GM19035 (cell line): ENCODE data around the gene NSRP1.
"Not testable (repeated sequence)": the region's sequence is repeated elsewhere in the genome, so short reads cannot be mapped to it uniquely, and the experiment has no call there.

Experiments used
- ATAC-seq: cut with Tn5 transposase; IDR thresholded peaks from one replicate; pipeline ENCODE4 v1.9.1; 2021; ENCODE audit not compliant: unreplicated experiment

The NSRP1 gene

DNA sequence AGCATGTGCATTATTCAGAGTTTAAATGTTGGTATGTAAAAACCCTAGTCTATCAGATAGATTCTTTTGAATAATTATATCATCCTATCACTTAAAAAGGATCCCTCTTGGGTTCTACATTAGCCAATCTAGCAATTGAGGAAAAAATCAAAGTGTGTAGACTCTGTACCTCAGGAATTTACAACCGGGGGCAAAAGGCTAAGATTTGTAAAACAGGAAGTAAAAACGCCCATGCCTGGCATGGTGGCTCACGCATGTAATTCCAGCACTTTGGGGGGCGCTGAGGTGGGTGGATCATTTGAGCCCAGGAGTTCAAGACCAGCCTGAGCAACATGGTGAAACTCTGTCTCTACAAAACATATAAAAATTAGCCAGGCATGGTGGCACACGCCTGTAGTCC lies 60.2 kb downstream of the NSRP1 start:
- ATAC-seq = no peak

DNA sequence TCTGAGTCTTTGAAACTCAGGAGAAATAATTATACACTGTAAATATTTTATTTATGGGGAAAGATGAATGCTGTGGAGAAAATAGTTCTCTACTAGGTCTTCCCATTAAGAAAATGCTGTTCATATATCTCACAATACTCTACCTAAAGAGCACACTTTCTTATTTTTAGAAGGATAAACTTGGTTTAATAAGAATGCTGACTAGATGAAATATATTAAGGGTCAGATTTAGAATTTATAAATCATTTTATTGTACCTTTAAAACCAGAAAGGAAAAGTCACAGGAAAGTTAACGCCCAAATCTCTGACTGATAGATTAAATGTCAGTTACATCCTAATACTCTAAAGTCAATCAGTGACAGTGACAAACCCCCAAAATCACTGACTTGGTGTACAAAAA lies 70.1 kb downstream of the NSRP1 start:
- ATAC-seq = no peak

DNA sequence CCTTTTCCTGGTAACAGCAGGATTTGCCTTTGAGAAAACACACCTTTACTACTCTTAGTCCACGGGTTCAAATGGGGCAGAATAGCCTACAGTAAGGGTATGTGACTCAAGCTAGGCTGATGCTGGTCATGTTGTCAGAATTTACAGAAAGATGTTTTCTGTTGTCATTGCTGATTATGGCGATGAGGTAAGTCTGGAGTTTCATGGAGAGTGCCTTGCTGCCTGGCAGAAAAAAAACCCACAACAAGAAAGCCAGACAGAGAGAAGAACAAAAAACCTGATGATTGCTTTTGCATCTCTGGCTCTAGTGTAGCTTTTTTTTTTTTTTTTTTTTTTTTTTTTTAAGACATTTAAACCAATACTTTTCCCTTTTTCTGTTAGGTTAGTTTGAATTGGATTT lies 71.0 kb downstream of the NSRP1 start:
- ATAC-seq = no peak

DNA sequence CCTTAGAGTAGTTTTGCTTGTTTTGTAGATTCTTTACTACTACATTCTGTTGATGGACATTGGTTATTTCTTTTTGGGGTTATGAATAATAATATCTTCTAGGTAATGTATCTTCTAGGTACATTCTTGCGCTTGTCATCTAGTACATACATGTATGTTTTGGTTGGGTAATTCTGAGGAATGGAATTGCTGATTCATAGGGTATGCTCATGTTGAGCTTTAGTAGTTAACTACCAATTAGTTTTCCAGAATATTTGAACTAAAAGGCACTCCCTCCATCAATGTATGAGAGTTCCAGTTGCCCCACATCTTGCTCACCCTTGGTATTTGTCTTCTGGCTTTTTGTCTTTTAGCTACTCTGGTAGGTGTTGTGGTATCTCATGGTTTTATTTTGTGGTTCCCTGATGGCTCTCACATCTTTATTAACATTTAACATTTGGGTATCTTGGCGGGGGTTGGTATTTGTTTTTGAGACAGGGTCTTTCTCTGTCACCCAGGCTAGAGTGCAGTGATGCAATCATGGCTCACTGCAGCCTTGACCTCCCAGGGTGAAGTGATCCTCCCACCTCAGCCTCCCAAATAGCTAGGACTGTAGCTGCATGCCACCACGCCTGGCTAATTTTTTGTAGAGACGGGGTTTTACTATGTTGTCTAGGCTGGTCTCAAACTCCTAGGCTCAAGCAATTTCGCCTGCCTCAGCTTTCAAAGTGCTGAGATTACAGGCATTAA lies 71.8 kb downstream of the NSRP1 start:
- ATAC-seq = no peak

DNA sequence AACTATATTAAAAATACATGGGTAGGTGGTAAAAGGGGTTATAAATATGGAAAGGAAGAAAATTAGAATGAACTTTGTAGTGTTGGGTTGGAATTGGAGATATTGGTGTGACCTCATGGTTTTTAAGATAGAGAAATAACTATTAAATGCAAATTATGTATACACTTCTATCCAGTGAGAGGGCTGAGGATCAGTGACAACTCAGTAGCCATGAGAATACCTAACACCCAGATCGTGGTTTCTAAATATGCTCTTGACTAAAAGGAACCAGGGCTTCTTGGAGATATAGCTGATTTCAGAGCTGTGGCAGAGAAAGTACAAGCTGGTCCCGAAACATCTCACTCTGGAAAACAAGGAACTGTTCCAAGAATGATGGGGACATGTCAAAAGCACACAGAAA lies 74.5 kb downstream of the NSRP1 start:
- no peak for ATAC-seq

DNA sequence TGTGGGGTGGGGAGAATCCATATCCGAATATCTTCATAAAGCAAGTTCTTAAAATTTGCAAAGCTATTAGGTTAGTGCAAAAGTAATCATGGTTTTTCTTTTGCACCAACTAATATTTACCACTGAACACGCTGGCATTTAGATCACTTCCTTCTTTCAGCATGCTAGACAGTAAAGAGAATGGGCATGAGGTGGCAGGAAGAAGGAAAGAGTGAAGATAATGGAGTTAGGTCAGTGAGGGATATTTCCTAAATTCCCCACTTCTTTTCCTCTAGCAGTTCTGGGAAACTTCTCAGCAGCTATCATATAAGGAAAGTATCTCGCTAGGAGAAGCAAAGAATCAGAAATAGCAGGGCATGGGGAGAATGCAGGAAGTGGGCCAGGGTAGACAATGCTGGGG lies 79.9 kb downstream of the NSRP1 start:
- ATAC-seq = no peak

DNA sequence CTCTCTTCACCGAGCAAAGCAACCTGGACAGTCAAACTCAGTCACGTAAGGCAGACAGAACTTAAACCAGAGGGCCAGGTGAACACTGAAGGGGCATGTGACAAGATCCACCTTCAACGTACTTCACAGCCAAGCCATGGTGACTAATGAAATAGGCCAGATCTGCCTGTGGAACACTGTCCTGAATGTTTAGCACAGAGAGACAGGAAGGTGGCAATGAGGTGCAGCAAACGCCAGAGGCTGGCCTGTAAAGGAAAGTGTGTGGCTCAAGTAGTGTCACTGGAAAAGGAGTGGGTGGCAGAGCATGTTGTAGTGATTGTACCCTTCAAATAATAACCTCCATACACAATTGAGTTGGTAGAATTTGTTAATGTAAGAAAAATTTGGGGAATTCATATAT lies 80.8 kb downstream of the NSRP1 start:
- ATAC-seq = no peak

DNA sequence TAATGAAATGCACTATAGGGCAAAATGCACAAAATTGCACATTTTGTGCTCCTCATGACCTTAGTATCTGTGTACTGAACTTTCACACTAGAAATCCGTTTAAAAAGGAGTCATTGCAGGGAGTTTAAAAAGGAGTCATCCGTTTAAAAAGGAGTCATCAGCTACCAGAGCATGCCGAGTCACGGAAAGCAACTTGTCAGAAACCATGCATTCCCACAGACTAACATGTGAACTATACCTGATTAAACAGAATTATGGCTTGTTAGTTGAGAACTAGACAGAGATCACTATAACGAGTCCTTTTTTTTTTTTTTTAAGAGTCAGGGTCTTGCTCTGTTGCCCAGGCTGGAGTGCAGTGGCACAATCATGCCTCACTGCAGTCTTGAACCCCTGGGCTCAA lies 83.0 kb downstream of the NSRP1 start:
- no peak for ATAC-seq

DNA sequence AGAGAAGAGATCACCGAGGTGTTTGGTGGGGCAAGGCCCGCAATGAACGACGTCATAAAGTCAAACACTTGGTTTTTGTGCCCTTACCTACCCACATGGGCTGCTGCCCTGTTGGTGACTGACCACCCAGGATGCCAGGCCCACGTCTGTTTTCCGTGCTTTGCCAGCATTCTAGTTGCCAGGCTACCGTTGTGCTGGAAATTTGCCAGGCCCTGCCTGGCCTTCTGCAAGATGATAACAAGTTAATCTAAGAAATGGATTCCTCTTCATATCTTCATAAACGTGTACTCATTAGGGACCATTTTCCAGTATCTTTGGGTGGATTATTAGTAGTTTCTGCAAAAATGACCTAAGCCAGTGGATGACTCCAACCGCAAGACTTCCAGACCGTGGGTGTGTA lies 83.5 kb downstream of the NSRP1 start:
- no peak for ATAC-seq

DNA sequence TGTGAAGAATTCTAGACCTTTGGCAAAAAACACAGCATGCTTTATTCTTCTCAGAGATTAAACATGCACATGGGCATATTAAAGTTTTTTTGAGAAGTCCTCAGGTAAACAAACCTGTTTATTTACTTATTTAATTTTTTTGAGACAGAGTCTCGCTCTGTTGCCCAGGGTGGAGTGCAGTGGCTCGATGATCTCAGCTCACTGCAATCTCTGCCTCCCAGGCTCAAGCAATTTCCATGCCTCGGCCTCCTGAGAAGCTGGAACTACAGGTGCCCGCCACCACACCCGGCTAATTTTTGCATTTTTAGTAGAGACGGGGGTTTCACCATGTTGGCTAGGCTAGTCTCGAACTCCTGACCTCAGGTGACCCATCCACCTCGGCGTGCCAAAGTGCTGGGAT lies 84.0 kb downstream of the NSRP1 start:
- not testable (repeated sequence) for ATAC-seq

DNA sequence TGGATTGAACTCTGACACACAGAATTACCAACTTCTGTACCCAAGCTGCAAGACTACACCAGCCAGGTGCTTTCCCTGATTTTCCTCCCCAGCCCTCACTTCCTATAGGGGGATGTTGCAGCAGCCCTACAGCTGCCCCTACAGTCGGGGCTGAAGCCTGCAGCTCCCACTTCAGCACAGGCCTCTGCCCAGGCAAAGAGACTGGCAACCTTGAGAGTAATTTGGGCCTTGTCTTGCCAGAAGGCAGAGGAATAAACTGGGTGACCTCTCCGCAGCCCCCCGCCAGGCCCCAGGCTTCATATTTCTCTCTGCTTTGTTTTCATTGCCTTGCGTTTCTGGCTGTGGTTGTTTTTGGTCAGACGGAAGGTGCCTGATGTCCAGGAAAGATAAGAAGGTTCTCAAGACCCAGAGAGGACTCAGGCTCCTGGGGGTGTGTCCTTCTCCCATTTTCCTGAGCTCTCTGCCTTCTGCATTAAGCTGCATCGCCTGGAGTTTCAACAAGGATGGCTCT lies 86.9 kb downstream of the NSRP1 start:
- no peak for ATAC-seq

DNA sequence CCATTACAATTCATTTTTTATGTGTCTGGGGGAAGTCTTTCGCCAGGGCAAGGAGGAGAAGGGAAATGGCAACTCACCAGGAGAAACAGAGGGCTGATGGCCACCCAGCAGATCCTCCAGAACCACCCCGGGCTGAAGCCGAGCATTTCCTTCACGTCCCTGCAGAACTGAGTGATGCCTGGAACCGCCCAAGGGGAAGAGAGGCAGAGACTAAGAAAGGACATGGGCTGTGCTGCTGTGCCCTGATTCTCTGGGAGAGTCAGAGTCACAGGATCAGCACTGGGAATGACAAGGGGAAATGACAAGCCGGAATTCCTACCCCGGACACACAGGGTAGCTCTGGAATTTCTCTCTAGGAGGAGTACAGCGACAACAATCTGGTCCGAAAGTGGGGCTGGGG lies 91.0 kb downstream of the NSRP1 start:
- ATAC-seq = no peak

DNA sequence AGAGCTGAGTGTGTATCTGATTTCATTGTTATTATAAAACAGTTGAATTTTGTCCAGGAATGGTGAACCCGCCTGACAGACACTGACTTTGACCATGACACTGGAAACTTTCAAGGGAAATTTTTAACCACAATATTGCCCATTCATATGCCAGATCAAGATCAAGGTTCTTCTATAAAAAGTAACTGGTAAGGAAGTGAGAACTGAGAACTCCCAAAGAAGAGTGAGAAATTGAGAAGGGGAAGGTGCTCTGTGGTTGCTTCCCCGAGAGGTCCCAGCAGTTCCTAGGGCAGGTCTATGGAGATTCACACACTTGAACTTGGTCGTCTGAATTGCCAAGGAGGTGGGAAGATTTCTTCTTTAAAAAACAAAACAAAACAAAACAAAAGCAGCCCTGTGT lies 91.6 kb downstream of the NSRP1 start:
- no peak for ATAC-seq

DNA sequence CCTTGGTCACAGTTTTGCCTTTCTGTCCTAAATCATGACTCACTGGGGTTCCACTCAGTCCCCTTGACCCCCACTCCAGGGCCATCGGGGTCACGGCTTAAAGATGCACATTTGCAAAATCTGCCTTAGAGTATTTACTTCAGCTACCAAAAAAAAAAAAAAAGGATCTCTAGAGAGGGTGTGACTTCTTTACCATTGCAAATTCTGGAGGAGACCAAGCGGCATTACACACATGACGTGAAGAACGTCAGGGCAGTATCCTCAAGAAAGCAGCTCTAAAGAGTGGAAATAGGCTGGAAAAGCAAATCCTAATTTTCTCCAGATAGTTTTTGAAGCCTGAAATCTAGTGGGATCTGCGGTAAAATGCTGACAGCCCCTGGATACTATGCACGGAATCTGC lies 93.3 kb downstream of the NSRP1 start:
- ATAC-seq = no peak

DNA sequence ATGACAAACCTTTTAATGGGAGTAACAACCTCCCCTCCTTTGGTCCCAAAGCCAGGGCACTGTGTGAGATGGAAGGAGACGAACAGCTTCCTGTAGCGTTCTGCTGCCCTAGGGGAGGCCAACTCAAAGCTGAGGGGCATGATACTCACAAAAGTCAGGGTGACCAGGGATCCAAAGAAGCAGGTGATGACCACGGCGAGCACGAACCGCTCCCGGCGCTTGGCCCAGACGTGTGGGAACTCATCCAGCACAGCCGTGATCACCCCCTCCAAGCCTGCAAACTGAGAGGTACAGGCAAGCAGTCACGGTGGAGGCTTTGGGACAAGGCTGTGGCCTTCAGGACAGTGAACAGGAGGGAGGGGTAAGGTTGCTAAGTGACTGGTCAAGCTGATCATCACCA lies 93.8 kb downstream of the NSRP1 start:
- no peak for ATAC-seq

DNA sequence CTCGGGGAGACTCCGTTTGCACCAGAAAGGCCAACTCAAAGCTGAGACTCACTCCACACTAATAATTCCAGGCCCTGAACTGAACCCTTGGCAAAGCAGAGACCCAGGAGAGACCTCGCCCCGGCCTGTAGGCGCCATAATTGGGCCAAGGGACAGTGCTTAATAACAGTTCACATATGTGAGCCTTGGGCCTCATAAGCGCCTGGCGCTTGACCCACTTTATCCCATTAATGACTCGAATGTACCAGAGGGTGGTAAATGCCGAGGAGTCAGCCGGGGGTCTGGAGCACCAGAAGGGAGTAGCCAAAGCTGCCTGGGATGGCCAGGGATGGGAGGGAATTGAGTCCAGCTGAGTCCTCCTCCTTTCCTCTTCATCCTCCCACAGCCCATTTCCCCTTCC lies 94.3 kb downstream of the NSRP1 start:
- ATAC-seq = no peak

DNA sequence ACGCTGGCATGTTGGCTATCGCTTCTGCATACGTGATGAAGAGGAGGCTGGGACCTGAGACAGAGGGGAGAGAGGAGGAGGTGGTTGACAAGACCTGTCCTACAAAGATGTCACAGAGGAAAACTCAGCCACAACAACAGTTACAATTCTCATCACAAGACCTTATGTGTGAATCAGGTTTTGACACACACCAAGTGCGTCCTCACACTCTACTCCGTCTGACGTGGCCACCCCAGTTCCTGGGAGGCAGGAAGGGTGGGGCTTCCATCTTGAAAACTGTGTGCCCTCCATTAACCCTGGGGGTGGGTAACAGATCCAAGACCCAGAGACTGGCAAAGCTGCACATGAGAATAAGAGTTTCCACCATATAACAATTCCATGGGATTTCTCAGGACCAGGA lies 94.8 kb downstream of the NSRP1 start:
- ATAC-seq = no peak

DNA sequence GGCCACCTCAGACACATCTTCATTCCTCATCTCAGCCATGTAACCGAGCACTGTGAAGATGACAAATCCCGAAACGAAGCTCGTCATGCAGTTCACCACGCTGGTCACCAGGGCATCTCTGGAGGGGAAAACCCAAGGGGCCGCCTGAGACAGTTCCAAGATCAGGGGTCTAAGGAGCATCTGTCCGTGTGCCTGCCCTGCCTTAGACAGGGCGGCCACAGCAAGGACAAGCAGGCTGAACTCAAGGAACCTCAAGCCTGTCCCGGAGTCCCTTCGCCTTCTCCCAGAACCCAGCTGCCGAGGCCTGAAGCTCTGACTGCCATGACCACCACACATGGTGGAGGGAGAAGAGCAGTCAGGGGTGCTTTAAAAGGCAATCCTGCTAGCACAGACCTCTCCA lies 96.1 kb downstream of the NSRP1 start:
- no peak for ATAC-seq

DNA sequence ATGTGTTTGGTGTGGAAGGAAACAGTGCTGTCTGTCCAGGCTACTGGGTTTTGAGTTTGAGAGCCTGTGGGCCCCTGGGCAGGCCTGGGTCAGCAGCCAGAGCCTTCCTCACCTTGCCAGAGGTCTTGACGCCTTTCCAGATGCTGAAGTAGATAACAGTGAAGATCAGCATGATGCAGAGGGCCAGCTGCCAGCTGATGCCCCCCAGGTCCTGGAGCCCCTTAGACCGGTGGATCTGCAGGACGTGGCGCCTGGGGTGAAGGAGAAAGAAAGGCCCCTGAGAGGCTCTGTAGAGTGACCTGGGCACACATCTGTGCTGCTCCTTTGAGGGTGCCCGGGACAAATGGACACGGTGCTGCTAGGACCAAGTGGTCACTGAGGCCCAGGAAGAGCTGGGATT lies 100.4 kb downstream of the NSRP1 start:
- no peak for ATAC-seq

DNA sequence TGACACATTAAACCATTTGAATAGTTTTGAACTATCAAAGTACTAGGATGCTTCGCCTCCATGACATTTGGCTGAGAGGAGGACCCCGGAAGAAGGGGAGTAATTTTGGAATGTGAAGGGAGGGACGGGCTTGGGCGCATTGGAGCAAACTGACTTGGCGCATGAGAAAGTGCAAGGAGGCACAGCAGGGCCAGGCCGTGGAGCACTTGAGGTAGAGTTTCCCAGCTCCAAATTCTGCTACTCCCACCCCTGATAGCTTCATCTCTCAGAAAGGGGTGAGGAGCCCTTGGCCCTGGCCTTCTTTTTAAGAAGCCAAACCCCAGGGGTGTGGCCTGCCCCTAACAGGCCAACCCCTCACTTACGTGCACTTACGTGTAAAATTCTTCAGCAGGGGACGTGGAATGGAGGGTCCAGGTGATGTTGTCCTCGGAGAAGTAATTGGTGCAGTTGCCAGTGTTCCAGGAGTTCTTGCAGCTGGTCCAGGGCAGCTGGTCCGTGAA lies 101.2 kb downstream of the NSRP1 start:
- ATAC-seq = no peak

DNA sequence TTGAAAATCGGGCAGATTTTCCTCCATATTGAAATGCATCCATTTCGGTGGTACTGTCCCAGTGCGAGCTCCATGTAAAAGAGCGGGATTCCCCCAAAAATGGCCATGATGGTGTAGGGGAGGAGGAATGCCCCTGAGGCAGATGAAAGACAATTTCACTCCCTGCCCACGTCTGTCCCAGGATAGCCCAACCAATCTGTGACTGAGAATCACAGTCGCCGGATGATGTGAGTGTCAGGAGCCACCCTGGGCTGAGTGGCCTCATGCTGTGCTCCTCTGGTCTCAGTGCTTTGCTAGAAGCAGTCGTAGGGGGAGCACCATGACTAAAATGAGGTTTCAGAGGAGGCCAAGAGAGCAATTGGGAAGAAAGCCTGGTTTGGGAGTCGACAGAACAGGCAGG lies 102.2 kb downstream of the NSRP1 start:
- ATAC-seq = no peak

DNA sequence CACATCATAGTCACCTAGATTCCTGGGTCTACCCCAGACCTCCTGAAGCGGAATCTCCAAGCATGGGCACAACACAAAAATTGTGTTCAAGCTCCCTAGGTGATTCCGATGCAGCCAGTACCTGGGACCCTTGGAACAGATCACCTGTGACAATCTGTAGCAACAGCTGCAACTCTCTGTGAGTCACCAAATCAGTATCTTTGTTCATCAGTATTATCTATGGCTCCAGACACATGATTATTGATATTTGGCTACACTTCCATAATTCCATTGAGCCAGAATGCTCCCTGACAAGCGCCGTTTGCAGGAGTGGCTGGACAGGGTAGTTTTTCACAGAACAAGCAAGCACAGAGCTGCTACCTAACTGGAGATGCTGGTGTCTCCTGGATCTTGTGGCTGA lies 102.7 kb downstream of the NSRP1 start:
- no peak for ATAC-seq

DNA sequence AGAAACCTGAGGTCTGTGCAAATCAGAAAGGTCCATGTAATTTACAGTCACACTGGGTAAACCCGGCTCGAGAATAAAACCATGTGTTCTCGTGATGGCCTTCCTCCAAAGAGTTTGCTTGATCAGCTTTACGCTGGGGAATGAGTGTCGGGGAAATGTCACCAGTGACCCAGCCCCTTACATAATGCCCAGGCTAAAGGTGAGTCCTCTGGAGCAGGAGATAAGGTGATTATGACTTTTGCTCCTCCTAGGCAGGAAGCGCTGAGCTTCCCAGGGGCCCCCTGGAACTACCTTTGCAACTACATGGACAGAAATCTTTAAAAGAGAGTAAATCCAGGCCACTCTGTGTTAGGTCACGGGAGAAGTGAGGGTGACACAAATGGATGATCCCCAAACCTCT lies 103.2 kb downstream of the NSRP1 start:
- ATAC-seq = no peak
